Testis (tissue), 2 donors: Measurements from ENCODE around the gene BMP6.

Source experiments
- CTCF ChIP-seq, 3 experiments: fragments of 450-650 bp in 2 of 3; fragments of 200-600 bp in 1 of 3; sonication (generic) in 1 of 3; IDR thresholded peaks; one replicate each; pipeline ENCODE4 v1.5.1; 2016 to 2019; ENCODE audit warnings: antibody characterized with exemption in 3 of 3, mild to moderate bottlenecking in 2 of 3, moderate library complexity in 1 of 3
- POLR2A ChIP-seq: fragments of 450-650 bp; IDR thresholded peaks from one replicate; pipeline ENCODE4 v1.6.1; 2017; ENCODE audit warnings: antibody characterized with exemption, mild to moderate bottlenecking, moderate library complexity

GRCh38 chr6:7680393-7681075, 45.4 kb upstream of the BMP6 start:
- TF ChIP-seq CTCF (IDR thresholded peaks at IDR 0.05) (no peak), POLR2A (no peak)
